Right ventricle myocardium superior (tissue), 1 donor: ENCODE results near the gene C9orf85. TPM values are rescaled to one million over a fixed set of nuclear protein-coding genes. Genes with fewer than 3 reads are reported as not detected.
A peak's percentile ranks its signal among the peaks of the same experiment; 100 is the strongest.
"Not testable (repeated sequence)": the region's sequence is repeated elsewhere in the genome, so short reads cannot be mapped to it uniquely, and the experiment has no call there.

ENCODE experiments used
- ATAC-seq: fragments of 200-7000 bp; cut with Tn5 transposase; one replicate; pipeline ENCODE4 v1.9.1; 2020; ENCODE audit warnings: mild to moderate bottlenecking; ENCODE audit not compliant: poor library complexity
- DNase-seq: peaks from one replicate; pipeline ENCODE4 v3.0.0-alpha.2; 2020
- intact Hi-C: fragments of 100-400 bp; cut with DNase I; formaldehyde crosslinking; loops from one replicate; pipeline ENCODE4 v1.11.2; 2022
- total RNA-seq: library from RNA; stranded (reverse); fragmentation: NEBNext Ultra II Directional; extraction: Animal tissue kit (Norgen Biotek cat#: 25700); gene quantifications from one replicate; pipeline ENCODE4 v1.2.1, GENCODE V29; 2021
- donor health status: DM: no; HTN: yes; CAD: no; lungs with severe emphysema.

The C9orf85 gene
- total RNA-seq, 1 donor from 2014 or later: 7.1 TPM

GRCh38 chr9:71929791-71930440, 18.5 kb downstream of the C9orf85 start:
- intact Hi-C loops: no loop called here
- DNase-seq: no peak
- ATAC-seq: no peak

- DNase-seq (no peak), ATAC-seq (no peak)
- intact Hi-C loops: no loop called here
These were observed 19.7 kb downstream of the C9orf85 start for GRCh38 chr9:71931166-71931565.

GRCh38 chr9:71936066-71936465, 24.6 kb downstream of the C9orf85 start:
- ATAC-seq: no peak
- intact Hi-C loops: no loop called here
- no peak for DNase-seq

GRCh38 chr9:71937070-71937625, 25.7 kb downstream of the C9orf85 start:
- intact Hi-C loops: no loop called here
- DNase-seq (no peak), ATAC-seq (no peak)

- no peak for DNase-seq
- intact Hi-C loops: no loop called here
- no peak for ATAC-seq
These were observed 26.5 kb downstream of the C9orf85 start for GRCh38 chr9:71937898-71938297.

- ATAC-seq: no peak
- intact Hi-C loops: no loop called here
- no peak for DNase-seq
These were observed 29.7 kb downstream of the C9orf85 start for GRCh38 chr9:71941060-71941568.

- intact Hi-C loops: no loop called here
- ATAC-seq (no peak), DNase-seq (no peak)
These were observed 30.6 kb downstream of the C9orf85 start for GRCh38 chr9:71941998-71942567.

- no peak for DNase-seq
- intact Hi-C loops: no loop called here
- ATAC-seq: no peak
These were observed 33.4 kb downstream of the C9orf85 start for GRCh38 chr9:71944754-71945375.

GRCh38 chr9:71954652-71955051, 43.2 kb downstream of the C9orf85 start:
- ATAC-seq, intact Hi-C loops, DNase-seq: not testable (repeated sequence)

- ATAC-seq: no peak
- intact Hi-C loops: no loop called here
- DNase-seq: no peak
These were observed 44.0 kb downstream of the C9orf85 start for GRCh38 chr9:71955300-71955915.

GRCh38 chr9:71962328-71962727, 50.9 kb downstream of the C9orf85 start:
- ATAC-seq (no peak), DNase-seq (no peak)
- intact Hi-C loops: no loop called here

- ATAC-seq, intact Hi-C loops, DNase-seq: not testable (repeated sequence)
These were observed 52.1 kb downstream of the C9orf85 start for GRCh38 chr9:71963471-71963996.

- ATAC-seq: no peak
- intact Hi-C loops: no loop called here
These were observed 54.0 kb downstream of the C9orf85 start for GRCh38 chr9:71965403-71965802.

GRCh38 chr9:71966601-71967000, 55.2 kb downstream of the C9orf85 start:
- intact Hi-C loops: no loop called here
- DNase-seq: no peak
- no peak for ATAC-seq

More at GRCh38 chr9:71965403-71965802, 54.0 kb downstream of the C9orf85 start:
- no peak for DNase-seq

- intact Hi-C loops: no loop called here
- no peak for ATAC-seq
- DNase-seq: no peak
These were observed 57.2 kb downstream of the C9orf85 start for GRCh38 chr9:71968541-71969090.

- intact Hi-C loops: no loop called here
- ATAC-seq: no peak
These were observed 64.4 kb downstream of the C9orf85 start for GRCh38 chr9:71975833-71976232.

GRCh38 chr9:71977003-71977402, 65.6 kb downstream of the C9orf85 start:
- intact Hi-C loops: no loop called here
- no peak for DNase-seq

More at GRCh38 chr9:71975833-71976232, 64.4 kb downstream of the C9orf85 start:
- no peak for DNase-seq

GRCh38 chr9:71980266-71981190, 69.1 kb downstream of the C9orf85 start:
- intact Hi-C loops: no loop called here
- ATAC-seq: peak; percentile 78
- no peak for DNase-seq

More at GRCh38 chr9:71977003-71977402, 65.6 kb downstream of the C9orf85 start:
- ATAC-seq: no peak
